ENCODE measurements around the gene DGKH.

Gene DGKH

GRCh38 chr13:42239161-42239560, 190.7 kb downstream of the DGKH start:
- no peak for DNase-seq

DNA sequence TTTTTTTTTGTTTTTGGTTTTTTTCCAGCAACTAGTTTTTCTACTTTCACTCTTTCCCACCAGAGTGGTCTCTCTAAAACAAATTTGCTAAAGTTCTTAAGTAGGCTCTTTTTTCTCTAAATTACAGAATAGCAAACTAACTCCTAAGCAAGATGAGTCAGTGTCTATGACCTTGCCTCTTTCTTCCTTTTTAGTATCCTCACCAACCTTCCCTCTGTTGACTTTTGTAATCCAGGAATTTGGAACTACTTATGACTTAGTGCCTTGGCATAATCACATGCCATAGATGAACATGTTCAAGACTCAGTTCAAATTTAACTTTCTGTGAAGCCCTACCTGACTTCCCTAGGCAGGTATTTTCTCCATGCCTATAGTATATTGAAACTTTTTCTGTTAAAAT, 191.2 kb downstream of the DGKH start:
- no peak for DNase-seq

- DNase-seq, result no peak
Measured at GRCh38 chr13:42246541-42246940, 198.1 kb downstream of the DGKH start.

DNA sequence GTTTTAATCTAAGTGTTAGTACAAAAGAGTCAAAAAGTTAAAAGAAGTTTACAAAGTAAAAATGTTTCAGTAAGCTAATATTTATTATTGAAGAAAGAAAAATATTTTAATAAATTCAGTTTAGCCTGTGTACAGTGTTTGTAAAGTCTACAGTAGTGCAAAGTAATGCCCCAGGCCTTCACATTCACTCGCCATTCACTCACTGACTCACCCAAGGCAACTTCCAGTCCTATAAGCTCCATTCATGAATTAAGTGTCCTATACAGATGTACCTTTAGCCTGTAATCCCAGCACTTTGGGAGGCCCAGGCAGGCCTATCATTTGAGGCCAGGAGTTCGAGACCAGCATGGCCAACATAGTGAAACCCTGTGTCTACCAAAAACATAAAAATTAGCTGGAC, 199.4 kb downstream of the DGKH start:
- DNase-seq, result no peak

DNA sequence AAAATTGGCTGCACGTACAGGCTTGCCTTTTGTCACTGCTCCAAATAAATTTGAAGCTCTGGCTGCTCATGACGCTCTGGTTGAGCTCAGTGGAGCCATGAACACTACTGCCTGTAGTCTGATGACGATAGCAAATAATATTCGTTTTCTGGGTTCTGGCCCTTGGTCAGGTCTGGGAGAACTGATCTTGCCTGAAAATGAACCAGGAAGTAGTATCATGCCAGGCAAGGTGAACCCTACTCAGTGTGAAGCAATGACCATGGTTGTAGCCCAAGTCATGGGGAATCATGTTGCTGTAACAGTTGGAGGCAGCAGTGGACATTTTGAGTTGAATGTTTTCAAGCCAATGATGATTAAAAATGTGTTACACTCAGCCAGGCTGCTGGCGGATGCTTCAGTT, 207.4 kb downstream of the DGKH start:
- no peak for DNase-seq

DNA sequence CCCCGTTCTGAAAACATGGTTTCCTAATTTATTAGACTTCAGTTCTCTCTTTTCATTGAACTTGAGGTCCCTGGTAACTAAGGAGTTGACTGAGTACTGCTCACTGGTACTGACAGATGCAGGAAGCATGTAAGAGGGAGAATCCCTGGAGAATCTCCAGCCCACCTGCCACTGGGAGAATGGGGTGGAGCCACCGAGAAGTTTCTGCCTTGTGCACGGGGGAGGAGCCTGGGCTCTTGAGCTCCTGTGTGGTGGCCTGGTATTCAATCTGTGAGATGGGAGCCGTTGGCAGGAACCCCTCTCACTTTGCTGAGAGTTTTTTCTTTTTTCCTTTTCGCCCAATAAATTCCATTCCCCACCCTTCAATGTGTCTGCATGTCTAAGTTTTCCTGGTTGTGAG, 210.3 kb downstream of the DGKH start:
- DNase-seq, result no peak

GRCh38 chr13:42259515-42259914, 211.1 kb downstream of the DGKH start:
- no peak for DNase-seq

DNA sequence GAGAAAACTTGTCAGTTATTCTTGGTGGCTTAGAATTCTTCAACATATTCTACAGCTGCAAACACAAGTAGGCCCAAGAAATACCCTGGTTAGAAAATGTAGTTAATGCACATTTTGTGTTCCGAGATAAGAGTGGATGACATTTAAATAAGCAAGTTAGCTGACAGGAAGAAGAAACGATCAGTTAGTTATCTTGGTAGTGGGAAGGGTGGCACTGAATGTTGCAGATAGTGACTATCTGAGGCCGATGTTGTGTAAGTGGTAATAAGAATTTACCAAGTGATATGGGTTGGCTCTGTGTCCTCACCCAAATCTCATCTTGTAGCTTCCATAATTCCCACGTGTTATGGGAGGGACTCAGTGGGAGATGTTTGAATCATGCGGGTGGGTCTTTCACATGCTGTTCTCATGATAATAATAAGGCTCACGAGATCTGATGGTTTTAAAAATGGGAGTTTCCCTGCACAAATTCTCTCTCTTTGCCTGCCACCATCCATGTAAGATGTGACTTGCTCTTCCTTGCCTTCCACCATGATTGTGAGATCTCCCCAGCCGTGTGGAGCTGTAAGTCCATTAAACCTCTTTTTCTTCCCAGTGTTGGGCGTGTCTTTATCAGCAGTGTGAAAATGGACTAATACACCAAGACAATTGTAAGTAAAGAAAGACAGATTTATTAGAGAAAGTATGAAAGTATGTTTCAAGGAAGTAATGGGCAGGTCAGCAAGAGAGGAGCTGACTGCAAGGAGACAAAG, 212.6 kb downstream of the DGKH start:
- DNase-seq, result no peak

GRCh38 chr13:42266473-42266872, 218.0 kb downstream of the DGKH start:
- DNase-seq, result no peak

- no peak for DNase-seq
Measured at GRCh38 chr13:42270160-42270856, 221.9 kb downstream of the DGKH start.

- DNase-seq, result no peak
Measured at GRCh38 chr13:42270857-42271215, 222.4 kb downstream of the DGKH start.

DNA sequence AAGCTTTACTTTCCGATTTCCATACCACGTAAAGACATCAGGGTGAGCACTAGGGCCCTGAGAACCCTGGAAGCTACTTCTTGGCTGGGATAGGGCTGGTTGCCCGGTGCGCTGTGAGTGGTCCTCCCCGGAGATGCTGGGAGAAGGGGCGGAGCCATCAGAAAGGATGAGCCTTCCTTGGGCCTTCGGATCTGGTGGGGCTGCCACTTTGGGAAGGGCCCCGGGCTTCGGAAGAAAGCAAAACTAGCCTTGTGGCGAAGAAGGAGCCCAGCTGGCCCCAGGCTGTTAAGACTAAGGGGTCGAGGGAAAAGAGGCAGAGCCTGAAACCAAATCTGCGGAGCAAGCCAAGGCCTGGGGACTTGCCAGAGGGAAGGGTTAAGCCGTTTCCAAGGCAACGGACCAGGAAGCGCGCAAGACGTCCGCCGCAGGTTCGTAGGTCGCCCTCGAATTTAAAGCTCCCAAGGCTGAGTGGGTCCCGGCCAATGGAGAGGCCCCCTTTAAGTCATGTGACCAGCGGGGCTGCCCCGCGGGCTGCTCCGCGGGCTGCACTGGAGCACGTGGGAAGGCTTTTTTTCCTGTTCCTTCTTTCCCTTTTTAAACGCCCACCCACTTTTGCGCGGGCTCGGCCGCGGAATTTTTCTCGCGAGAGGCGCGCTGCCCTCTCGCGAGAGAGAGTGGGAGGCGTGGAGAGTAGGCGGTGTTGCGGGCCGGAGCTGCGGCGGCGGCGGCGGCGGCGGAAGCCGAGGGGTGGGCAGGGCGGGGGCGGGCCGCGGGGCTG, 223.1 kb downstream of the DGKH start:
- DNase-seq, result peak; percentile 89

DNA sequence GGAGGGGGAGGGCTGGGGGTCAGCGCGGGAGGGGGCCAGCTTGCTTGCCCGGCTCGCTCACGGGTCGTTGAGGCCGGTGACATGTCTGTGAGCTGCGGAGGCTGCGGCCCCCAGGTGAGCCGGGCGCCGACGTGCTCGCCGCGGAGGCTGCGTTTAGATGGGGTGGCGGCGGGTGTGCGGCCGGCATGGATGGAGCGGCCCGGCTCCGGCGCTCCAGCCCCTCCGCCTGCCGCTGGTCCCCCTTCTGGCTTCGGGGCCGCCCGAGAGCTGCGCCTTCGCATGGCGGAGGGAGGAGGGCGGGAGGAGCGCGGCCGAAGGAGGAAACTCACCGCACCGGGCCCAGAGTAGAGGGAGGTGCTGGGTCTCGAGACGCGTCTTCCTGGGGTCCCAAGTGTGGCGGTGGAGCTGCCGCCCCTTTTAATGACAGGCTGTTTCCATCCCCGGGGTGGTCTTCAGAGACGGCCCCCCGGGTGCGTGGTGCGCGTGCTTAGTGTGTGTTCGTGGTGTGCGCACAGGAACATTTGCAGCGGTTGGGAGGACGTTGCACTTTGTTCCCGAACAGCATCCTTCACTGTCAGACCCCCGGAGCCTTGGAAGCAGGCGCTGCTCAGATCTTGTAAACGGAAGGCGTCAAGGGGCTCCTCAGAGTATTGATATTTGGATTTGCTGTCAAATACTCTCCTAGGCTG, 223.8 kb downstream of the DGKH start, which contains the start of gene AKAP11:
TSS of gene AKAP11 (plus strand) at position 38 of the 689 bp plus-strand sequence. CDS start 14,197 bp downstream, outside the sequence.
- DNase-seq, result peak; percentile 37

GRCh38 chr13:42272804-42273175, 224.3 kb downstream of the DGKH start:
- no peak for DNase-seq

- DNase-seq, result no peak
Measured at GRCh38 chr13:42274386-42275097, 226.1 kb downstream of the DGKH start.

GRCh38 chr13:42275098-42275471, 226.6 kb downstream of the DGKH start:
- DNase-seq, result no peak

DNA sequence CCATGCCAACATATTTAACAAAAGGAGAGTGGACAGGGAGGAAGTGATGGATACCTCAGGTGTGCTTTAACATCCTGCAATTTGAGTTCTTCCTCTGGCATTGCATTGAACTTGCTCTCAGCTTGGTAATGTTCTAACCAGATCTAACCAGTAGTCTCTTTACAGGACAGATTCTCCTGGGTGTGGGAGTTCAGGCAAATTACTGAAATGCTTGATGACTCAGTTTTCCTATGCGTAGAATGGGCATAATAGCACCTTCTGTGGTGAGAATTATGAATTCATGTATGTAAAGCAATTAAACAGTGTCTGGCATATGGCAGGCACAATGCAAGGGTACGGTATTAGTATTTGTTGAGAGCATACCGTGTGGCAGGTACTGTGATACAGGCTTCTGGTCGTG, 227.1 kb downstream of the DGKH start:
- no peak for DNase-seq

- no peak for DNase-seq
Measured at GRCh38 chr13:42276683-42277082, 228.2 kb downstream of the DGKH start.

GRCh38 chr13:42277618-42278276, 229.3 kb downstream of the DGKH start:
- no peak for DNase-seq

- DNase-seq, result no peak
Measured at GRCh38 chr13:42279080-42279479, 230.6 kb downstream of the DGKH start.

DNA sequence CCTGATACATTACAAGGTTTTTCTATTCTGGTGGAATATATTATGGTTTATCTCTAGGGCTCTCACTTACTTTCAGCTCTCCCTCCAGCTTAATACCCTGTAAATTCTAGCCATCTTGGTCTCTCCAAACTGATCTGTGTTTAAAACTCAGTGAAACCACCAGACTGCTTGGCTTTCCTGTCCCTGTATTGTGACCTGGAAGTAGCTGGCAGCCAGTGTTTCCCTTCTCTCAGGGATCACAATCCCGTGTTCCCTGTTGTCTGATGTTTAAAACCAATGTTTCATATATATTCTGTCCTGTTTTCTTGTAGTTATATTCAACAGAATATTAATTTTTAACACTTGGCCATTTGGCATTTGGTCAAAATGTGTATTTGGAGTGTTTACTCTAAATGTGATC, 231.5 kb downstream of the DGKH start:
- DNase-seq, result no peak

DNA sequence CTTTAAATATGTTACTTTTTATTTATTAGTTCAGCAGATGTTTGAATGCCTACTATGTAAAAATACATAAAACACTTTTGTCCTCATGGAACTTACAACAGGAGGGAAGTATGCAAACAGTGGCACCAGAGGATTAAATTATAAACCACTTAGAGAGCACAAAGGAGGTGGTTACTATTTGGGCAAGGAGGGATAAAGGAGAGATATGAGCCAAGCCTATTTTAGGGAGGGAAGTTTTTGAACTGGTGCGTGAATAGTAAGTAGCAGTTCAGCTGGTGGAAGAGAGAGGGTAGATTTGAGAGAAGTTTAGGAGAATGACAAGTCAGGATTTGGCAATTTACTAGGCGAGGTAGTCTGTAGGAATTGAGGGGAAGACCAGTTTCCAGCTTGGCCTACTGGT, 232.1 kb downstream of the DGKH start:
- DNase-seq, result no peak
